ENCODE results near the gene OTUD4.

- TF ChIP-seq, protein P1, sequence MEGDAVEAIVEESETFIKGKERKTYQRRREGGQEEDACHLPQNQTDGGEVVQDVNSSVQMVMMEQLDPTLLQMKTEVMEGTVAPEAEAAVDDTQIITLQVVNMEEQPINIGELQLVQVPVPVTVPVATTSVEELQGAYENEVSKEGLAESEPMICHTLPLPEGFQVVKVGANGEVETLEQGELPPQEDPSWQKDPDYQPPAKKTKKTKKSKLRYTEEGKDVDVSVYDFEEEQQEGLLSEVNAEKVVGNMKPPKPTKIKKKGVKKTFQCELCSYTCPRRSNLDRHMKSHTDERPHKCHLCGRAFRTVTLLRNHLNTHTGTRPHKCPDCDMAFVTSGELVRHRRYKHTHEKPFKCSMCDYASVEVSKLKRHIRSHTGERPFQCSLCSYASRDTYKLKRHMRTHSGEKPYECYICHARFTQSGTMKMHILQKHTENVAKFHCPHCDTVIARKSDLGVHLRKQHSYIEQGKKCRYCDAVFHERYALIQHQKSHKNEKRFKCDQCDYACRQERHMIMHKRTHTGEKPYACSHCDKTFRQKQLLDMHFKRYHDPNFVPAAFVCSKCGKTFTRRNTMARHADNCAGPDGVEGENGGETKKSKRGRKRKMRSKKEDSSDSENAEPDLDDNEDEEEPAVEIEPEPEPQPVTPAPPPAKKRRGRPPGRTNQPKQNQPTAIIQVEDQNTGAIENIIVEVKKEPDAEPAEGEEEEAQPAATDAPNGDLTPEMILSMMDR (conservative IDR thresholded peaks at IDR 0.05; ENCODE audit: low read depth, low read length) = no peak; the same call in 1 of the 2 replicates
- no peak for TF ChIP-seq EZH2 (IDR thresholded peaks at IDR 0.05; ENCODE audit: low read length, unreplicated experiment)
Measured at GRCh38 chr4:145180298-145181090, at the start of gene OTUD4.
